ENCODE results near the gene TREML2.

DNA sequence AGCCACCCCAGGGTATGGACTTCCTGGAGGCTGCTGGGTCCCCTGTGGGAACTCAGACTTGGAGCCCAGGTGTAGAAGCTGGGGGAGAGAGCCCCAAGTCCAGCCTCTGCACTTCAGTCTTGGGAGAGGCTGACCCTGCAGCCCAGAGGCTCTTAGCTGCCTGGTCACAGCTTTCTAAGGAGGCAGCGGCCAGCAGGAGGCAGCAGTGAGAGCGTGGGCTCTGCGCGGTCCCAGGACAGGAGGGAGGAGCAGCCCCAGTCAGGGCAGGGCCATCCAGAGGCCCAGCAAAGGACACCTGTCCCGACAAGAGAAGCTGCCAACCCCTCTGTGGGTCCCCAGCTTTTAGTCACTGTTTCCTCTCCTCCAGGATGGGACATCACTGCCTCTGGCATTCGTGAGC is 9.4 kb downstream of the TREML2 start:
- no peak for TF ChIP-seq GABPA (IDR thresholded peaks at IDR 0.05; ENCODE audit: low read depth)
- TF ChIP-seq, protein P1, sequence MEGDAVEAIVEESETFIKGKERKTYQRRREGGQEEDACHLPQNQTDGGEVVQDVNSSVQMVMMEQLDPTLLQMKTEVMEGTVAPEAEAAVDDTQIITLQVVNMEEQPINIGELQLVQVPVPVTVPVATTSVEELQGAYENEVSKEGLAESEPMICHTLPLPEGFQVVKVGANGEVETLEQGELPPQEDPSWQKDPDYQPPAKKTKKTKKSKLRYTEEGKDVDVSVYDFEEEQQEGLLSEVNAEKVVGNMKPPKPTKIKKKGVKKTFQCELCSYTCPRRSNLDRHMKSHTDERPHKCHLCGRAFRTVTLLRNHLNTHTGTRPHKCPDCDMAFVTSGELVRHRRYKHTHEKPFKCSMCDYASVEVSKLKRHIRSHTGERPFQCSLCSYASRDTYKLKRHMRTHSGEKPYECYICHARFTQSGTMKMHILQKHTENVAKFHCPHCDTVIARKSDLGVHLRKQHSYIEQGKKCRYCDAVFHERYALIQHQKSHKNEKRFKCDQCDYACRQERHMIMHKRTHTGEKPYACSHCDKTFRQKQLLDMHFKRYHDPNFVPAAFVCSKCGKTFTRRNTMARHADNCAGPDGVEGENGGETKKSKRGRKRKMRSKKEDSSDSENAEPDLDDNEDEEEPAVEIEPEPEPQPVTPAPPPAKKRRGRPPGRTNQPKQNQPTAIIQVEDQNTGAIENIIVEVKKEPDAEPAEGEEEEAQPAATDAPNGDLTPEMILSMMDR (IDR thresholded peaks at IDR 0.05; ENCODE audit: insufficient read depth, low read length) = no peak
- TF ChIP-seq POLR2AphosphoS5 (IDR thresholded peaks at IDR 0.05; ENCODE audit: low read depth) = no peak
- no peak for TF ChIP-seq SPI1 (IDR thresholded peaks at IDR 0.05; ENCODE audit: borderline replicate concordance, low read depth)
- TF ChIP-seq, protein P2, sequence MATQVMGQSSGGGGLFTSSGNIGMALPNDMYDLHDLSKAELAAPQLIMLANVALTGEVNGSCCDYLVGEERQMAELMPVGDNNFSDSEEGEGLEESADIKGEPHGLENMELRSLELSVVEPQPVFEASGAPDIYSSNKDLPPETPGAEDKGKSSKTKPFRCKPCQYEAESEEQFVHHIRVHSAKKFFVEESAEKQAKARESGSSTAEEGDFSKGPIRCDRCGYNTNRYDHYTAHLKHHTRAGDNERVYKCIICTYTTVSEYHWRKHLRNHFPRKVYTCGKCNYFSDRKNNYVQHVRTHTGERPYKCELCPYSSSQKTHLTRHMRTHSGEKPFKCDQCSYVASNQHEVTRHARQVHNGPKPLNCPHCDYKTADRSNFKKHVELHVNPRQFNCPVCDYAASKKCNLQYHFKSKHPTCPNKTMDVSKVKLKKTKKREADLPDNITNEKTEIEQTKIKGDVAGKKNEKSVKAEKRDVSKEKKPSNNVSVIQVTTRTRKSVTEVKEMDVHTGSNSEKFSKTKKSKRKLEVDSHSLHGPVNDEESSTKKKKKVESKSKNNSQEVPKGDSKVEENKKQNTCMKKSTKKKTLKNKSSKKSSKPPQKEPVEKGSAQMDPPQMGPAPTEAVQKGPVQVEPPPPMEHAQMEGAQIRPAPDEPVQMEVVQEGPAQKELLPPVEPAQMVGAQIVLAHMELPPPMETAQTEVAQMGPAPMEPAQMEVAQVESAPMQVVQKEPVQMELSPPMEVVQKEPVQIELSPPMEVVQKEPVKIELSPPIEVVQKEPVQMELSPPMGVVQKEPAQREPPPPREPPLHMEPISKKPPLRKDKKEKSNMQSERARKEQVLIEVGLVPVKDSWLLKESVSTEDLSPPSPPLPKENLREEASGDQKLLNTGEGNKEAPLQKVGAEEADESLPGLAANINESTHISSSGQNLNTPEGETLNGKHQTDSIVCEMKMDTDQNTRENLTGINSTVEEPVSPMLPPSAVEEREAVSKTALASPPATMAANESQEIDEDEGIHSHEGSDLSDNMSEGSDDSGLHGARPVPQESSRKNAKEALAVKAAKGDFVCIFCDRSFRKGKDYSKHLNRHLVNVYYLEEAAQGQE (IDR thresholded peaks at IDR 0.05; ENCODE audit: insufficient replicate concordance, low read depth) = no peak
